HepG2 (cell line): ENCODE data around the gene IRF1. TPM values are rescaled to one million over a fixed set of nuclear protein-coding genes. Genes with fewer than 3 reads are reported as not detected.

Experiments used
- ATF7-NPFF ChIP-seq: sonication (generic); formaldehyde crosslinking; IDR thresholded peaks from 2 replicates; pipeline ENCODE4 v1.8.1; 2023; ENCODE audit warnings: mild to moderate bottlenecking, low read depth, missing genetic modification reagents, moderate library complexity
- CEBPZ ChIP-seq: IDR thresholded peaks from 2 replicates; pipeline ENCODE4 v1.6.1; 2012; ENCODE audit warnings: low read length, improper control_type of control experiment
- NCOR1 ChIP-seq: fragments of 200-600 bp; sonication (generic); IDR thresholded peaks from 2 replicates; pipeline ENCODE4 v1.7.0; 2017; ENCODE audit warnings: antibody characterized with exemption, low read length, borderline replicate concordance
- REST ChIP-seq, 2 experiments: IDR thresholded peaks; 2 replicates each; pipeline ENCODE4 v1.6.1; 2011 to 2012; ENCODE audit warnings: low read length in 2 of 2, borderline replicate concordance in 1 of 2, low read depth in 1 of 2, mild to moderate bottlenecking in 1 of 2, moderate library complexity in 1 of 2
- RORA ChIP-seq: sonication (generic); formaldehyde crosslinking; IDR thresholded peaks from 2 replicates; pipeline ENCODE4 v1.5.0; 2020; ENCODE audit warnings: mild to moderate bottlenecking, missing genetic modification reagents, moderate library complexity
- SUZ12 ChIP-seq: fragments of 150-350 bp; IDR thresholded peaks from 2 replicates; pipeline ENCODE4 v1.6.1; 2014; ENCODE audit warnings: low read depth, low read length
- YY1 ChIP-seq: IDR thresholded peaks from 2 replicates; pipeline ENCODE4 v1.6.1; 2011; ENCODE audit warnings: low read length, low read depth, moderate library complexity, mild to moderate bottlenecking; ENCODE audit not compliant: insufficient read depth, insufficient replicate concordance
- ZBTB8A ChIP-seq: sonication (generic); formaldehyde crosslinking; IDR thresholded peaks from 2 replicates; pipeline ENCODE4 v1.4.0; 2020; ENCODE audit warnings: mild to moderate bottlenecking, low read depth, missing genetic modification reagents, borderline replicate concordance
- ZNF138 ChIP-seq: sonication (generic); formaldehyde crosslinking; IDR thresholded peaks from 2 replicates; pipeline ENCODE4 v1.5.0; 2020; ENCODE audit warnings: mild to moderate bottlenecking, low read depth, missing genetic modification reagents
- ZNF142 ChIP-seq: sonication (generic); formaldehyde crosslinking; IDR thresholded peaks from 2 replicates; pipeline ENCODE4 v1.4.0; 2020; ENCODE audit warnings: missing genetic modification reagents
- ZNF274 ChIP-seq: sonication (generic); formaldehyde crosslinking; IDR thresholded peaks from 2 replicates; pipeline ENCODE4 v1.5.1; 2020; ENCODE audit warnings: mild to moderate bottlenecking, missing genetic modification reagents
- ZNF280B ChIP-seq: sonication (generic); formaldehyde crosslinking; IDR thresholded peaks from 2 replicates; pipeline ENCODE4 v1.5.0; 2020; ENCODE audit warnings: missing genetic modification reagents, mild to moderate bottlenecking, borderline replicate concordance
- polyA plus RNA-seq, 8 experiments: library from polyadenylated mRNA; depleted of rRNA in 3 of 8; stranded (reverse) in 7 of 8; unstranded in 1 of 8; fragments of >200 nt; fragmentation: Illumina TruSeq in 4 of 8; extraction: Trizol in 4 of 8; gene quantifications; 2 replicates each; pipeline versions ENCODE4 v1.2.1 to v1.2.3, GENCODE V29; 2011 to 2016; ENCODE audit warnings: low read depth in 4 of 8, missing spikeins in 1 of 8, mixed read lengths in 1 of 8; ENCODE audit not compliant: insufficient read depth in 1 of 8
- total RNA-seq, 5 experiments: library from RNA; depleted of rRNA; stranded (reverse); fragments of >200 nt; fragmentation: Illumina TruSeq; extraction: Trizol; gene quantifications; 2 replicates each; pipeline ENCODE4 v1.2.3, GENCODE V29; 2016; ENCODE audit warnings: low read depth in 1 of 5

IRF1 gene
- total and polyA plus RNA-seq, 2 of the 13 experiments (the other 11 are each of a cell fraction or from before 2014, with no cell fraction given), result 4.1 to 8.8 TPM

- TF ChIP-seq REST (IDR thresholded peaks at IDR 0.05; ENCODE audit: borderline replicate concordance in 1 of 2, low read depth in 1 of 2, low read length in 2 of 2), result no peak
- TF ChIP-seq ZNF280B (CRISPR knock-in tag), result no peak; the same call in 1 of the 2 replicates
- TF ChIP-seq ZNF138, result no peak
- no peak for TF ChIP-seq CEBPZ
- TF ChIP-seq ZNF274 (CRISPR knock-in tag), result 0 out of 2 replicates have a peak, but pooled peaks have one; percentile 41
- TF ChIP-seq YY1, result no peak
- no peak for TF ChIP-seq RORA (CRISPR knock-in tag)
- no peak for TF ChIP-seq ATF7-NPFF (CRISPR knock-in tag)
- no peak for TF ChIP-seq SUZ12
- no peak for TF ChIP-seq ZNF142 (CRISPR knock-in tag)
- TF ChIP-seq NCOR1, result no peak
- TF ChIP-seq ZBTB8A (CRISPR knock-in tag), result no peak
Measured at GRCh38 chr5:132496631-132497487, 6.3 kb upstream of the IRF1 start (continued).
